Measurements from ENCODE around the gene CBY1. TPM values are rescaled to one million over a fixed set of nuclear protein-coding genes. Genes with fewer than 3 reads are reported as not detected.

The CBY1 gene
- total and polyA plus RNA-seq, 7 donors: 23.6 to 47.8 (median 35.6) TPM

- peak overlapping the region in 2 of 4 donors; percentile 72 to 98 for H3K4me3 ChIP-seq
- 93 to 95% methylated on average over 13 of the region's 13 CpGs for WGBS, 2 donors
- TF ChIP-seq EP300 (IDR thresholded peaks at IDR 0.05): no peak
- no peak for TF ChIP-seq POLR2AphosphoS5 (IDR thresholded peaks at IDR 0.05)
- TF ChIP-seq CTCF (IDR thresholded peaks at IDR 0.05): no peak
- TF ChIP-seq POLR2A (IDR thresholded peaks at IDR 0.05): no peak
- H3K4me1 ChIP-seq: peaks cover 0 to 53% (median 50%) of the 10 kb centered on the region in 4 donors
- H3K9me3 ChIP-seq: no peaks in the 10 kb centered on the region
- intact Hi-C loops (cut with DNase I): no loop called here
- H3K27ac ChIP-seq: peak overlapping the region; percentile 91 to 100 (median 99)
- DNase-seq: peak; percentile 55
- no peaks in the 10 kb centered on the region for H3K27me3 ChIP-seq
- H3K36me3 ChIP-seq: peaks cover 0 to 6% (median 0%) of the 10 kb centered on the region in 4 donors
Observed at GRCh38 chr22:38698407-38699094, 42.1 kb downstream of the CBY1 start.

GRCh38 chr22:38699143-38699542, 42.7 kb downstream of the CBY1 start:
- peaks cover 0 to 53% (median 50%) of the 10 kb centered on the region in 4 donors for H3K4me1 ChIP-seq

GRCh38 chr22:38699784-38700183, 43.3 kb downstream of the CBY1 start:
- intact Hi-C loops (cut with DNase I): loop anchor here (2.0 to 5.0 kb wide), 2 partner anchors 55 to 618 kb away; partner anchors contain the start of genes RPL3 and SUN2
- peak overlapping the region; percentile 72 to 98 (median 88) for H3K4me3 ChIP-seq
- TF ChIP-seq POLR2A (IDR thresholded peaks at IDR 0.05) (no peak), CTCF (IDR thresholded peaks at IDR 0.05) (no peak), POLR2AphosphoS5 (IDR thresholded peaks at IDR 0.05) (no peak), EP300 (IDR thresholded peaks at IDR 0.05) (no peak)
- peak; percentile 58 for DNase-seq
- peaks cover 0 to 57% (median 53%) of the 10 kb centered on the region in 4 donors for H3K4me1 ChIP-seq
- no peaks in the 10 kb centered on the region for H3K36me3 ChIP-seq
- no peaks in the 10 kb centered on the region for H3K9me3 ChIP-seq
- H3K27me3 ChIP-seq: no peaks in the 10 kb centered on the region
- H3K27ac ChIP-seq: peak overlapping the region; percentile 91 to 100 (median 99)
- WGBS, 2 donors: 8 to 47% methylated on average over 6 of the region's 6 CpGs

More at GRCh38 chr22:38699143-38699542, 42.7 kb downstream of the CBY1 start:
- Histone ChIP-seq H3K4me3 (peak overlapping the region; percentile 72 to 98 (median 88)), H3K27ac (peak overlapping the region; percentile 91 to 100 (median 99)), H3K36me3 (peaks cover 0 to 4% (median 0%) of the 10 kb centered on the region in 4 donors), H3K9me3 (no peaks in the 10 kb centered on the region), H3K27me3 (no peaks in the 10 kb centered on the region)
- peak; percentile 19 for DNase-seq
- intact Hi-C loops (cut with DNase I): no loop called here
- TF ChIP-seq EP300 (IDR thresholded peaks at IDR 0.05) (no peak), POLR2AphosphoS5 (IDR thresholded peaks at IDR 0.05) (no peak), CTCF (IDR thresholded peaks at IDR 0.05) (no peak), POLR2A (IDR thresholded peaks at IDR 0.05) (no peak)
- 20 to 58% methylated on average over 5 of the region's 5 CpGs for WGBS, 2 donors

- no peaks in the 10 kb centered on the region for H3K27me3 ChIP-seq
- H3K4me3 ChIP-seq: peak overlapping the region; percentile 72 to 98 (median 88)
- no peaks in the 10 kb centered on the region for H3K36me3 ChIP-seq
- peak overlapping the region; percentile 91 to 100 (median 99) for H3K27ac ChIP-seq
- no peaks in the 10 kb centered on the region for H3K9me3 ChIP-seq
- WGBS, 2 donors: 0 to 1% methylated on average over 57 of the region's 57 CpGs
- TF ChIP-seq POLR2A (IDR thresholded peaks at IDR 0.05) (no peak), POLR2AphosphoS5 (IDR thresholded peaks at IDR 0.05) (no peak), CTCF (IDR thresholded peaks at IDR 0.05) (no peak), EP300 (IDR thresholded peaks at IDR 0.05) (no peak)
- intact Hi-C loops (cut with DNase I): loop anchor here (2.0 to 5.0 kb wide), 2 partner anchors 54 to 617 kb away; partner anchors contain the start of genes RPL3 and SUN2
- peak; percentile 83 for DNase-seq
- H3K4me1 ChIP-seq: peaks cover 0 to 61% (median 56%) of the 10 kb centered on the region in 4 donors
Observed at GRCh38 chr22:38700270-38700788, 43.9 kb downstream of the CBY1 start.
